LoVo (cell line): ENCODE measurements around the gene DUSP9.
A peak's percentile ranks its signal among the peaks of the same experiment; 100 is the strongest.

Experiments used
- DNase-seq: peaks from one replicate; pipeline ENCODE4 v3.0.0-alpha.2; 2016; ENCODE audit warnings: low spot score

DUSP9 gene

DNA sequence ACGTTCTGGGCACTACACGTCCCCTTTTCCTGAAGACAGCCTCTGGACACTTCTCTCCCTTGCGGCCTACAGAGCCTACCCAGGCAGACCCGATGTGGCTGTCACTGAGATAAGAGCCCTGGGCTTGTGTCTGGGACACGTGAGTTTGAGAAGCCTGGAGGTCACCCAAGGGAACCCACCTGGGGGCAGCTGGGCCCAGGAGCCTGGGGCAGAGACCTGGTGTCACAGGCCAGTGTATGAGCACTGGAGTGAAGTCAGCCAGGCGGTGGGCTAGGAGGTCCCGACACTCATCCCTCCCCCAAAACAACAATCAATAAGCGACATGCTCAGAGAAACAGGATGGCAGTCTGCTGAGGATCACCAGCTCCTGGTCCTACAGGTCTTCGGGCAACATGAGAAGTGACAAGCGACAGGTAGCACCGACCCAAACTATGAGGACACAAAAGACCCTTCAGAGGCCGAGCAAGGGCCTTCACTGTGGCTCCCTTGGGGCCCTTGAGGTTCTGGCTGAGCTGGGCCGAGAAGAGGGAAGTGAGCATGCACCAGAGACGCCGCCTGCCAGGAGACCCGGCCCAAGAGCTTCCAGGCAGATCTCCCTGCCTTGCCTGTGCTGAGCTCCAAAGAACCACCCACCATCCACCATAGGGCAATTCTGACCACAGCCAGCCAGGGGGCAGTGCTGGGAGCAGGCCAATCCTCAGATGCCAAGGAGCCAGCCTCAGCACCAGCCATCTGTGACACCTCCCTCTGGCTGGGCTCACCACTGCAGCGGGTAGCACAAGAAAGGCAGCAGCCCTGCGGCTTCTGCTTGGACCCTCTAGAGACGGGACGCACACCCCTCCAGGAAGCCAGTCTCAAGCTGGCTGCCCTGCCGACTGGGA is 11.0 kb upstream of the DUSP9 start:
- DNase-seq: no peak

DNA sequence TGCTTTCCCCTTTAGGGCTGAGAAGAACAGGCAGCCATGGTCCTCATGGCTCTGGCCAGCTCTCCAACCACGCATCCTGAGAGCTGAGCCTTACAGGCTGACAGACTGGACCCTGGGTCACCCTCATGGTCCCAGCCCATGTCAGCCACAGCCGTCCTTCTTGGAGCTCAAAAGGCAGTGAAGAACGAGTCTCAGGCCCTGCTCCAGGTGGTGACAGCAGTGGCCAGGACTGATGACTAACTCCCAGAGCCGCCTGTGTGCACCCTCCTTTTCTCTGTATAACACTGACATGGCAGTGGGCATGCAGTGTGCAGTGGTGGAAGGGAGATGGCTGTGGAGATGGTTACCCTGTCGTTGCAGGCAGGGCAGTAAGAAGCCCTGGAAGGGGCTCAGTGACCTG is 10.3 kb upstream of the DUSP9 start:
- DNase-seq: no peak

DNA sequence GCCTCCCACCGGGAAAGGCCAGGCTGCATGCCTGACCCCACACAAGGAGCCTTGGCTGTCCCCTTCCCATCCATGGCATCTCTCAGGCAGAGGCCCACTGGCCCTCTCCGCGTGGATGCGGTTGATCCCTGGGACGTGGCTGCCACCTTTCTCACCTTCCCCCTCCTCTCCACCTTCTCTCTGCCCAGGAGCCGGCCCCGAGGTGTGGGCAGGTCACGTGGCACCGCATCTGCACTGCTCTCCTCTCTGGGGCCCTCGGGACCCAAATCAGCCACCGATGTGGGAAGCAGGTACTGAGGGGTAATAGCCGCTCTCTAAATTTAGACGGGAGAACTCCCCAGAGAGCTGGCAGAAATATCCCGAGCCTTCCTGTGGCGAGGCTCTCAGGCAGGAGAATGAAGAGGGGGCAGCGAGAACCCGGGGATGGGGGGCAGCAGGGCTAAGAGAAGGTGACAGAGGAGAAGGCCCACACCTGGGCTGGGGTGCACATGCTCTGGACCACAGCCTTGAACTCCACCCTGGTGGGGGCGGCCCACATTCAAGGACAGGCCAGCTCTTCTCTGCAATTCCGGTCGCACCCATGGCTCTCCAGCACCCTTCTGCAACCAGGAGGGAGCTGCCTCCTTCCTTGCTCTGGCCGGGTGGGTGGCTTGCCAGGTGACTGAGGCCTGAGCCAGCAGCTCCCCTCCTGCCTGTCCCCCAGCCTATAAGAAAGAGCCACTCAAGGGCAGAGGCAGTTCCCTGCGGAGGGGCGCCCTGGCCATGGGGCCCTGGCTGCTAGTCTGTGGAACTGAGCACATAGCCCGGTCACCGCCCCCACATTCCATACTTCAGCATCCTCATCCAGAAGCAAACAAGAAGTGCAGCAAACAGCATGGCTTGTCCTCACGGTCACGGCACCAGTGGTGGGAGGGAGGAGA is 9.6 kb upstream of the DUSP9 start:
- DNase-seq: no peak

DNA sequence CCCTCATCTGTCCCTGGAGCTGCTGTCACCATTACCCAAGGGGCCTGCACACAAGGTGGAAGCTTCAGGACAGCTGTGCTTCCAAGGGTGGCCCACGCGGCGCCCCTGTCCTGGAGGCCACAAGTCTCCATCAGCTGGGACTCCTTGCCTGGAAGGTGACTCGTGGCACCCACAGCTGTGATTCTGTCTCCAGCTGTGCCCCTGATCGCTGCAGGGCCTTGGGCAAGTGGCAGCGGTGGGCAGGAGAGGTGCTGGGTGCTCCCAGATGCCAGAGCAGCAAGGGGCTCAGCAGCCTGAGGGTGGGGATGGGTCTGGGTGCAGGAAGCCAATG is 9.0 kb upstream of the DUSP9 start:
- no peak for DNase-seq

DNA sequence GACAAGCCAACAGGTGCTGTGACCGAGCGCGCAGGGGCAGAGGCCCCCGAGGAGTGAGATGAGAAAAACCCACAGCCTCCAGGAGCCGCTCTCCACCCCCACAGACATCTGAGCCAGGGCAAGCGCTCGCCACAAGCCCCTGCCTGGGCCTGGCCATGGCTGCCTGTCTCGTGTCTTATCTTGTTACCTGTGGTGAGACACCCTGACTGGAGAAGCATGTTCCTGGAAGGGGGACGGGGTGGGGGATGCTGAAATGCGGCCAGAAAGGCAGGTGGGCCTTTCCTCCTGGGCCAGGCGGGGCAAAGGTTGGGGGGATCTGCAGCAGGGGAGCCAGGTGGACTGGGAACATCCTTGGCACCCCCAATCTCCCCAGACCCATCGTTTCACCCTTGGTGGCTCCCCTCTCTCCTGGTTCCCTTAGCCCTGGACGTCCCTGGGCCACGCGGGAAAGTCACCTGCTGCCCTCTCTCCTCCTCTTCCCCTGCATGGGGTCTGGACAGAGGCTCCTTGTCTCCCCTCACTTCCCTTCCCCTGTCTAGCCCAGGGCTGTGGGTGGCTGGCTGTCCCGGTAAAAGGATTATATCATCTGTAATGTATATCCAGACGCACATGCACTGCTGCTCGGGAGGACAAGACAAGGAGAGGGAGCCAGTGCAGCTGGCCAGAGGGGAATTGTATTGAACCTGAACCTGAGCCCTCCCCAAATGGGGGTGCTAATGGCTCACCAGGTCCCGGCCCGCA is 8.4 kb upstream of the DUSP9 start:
- no peak for DNase-seq

DNA sequence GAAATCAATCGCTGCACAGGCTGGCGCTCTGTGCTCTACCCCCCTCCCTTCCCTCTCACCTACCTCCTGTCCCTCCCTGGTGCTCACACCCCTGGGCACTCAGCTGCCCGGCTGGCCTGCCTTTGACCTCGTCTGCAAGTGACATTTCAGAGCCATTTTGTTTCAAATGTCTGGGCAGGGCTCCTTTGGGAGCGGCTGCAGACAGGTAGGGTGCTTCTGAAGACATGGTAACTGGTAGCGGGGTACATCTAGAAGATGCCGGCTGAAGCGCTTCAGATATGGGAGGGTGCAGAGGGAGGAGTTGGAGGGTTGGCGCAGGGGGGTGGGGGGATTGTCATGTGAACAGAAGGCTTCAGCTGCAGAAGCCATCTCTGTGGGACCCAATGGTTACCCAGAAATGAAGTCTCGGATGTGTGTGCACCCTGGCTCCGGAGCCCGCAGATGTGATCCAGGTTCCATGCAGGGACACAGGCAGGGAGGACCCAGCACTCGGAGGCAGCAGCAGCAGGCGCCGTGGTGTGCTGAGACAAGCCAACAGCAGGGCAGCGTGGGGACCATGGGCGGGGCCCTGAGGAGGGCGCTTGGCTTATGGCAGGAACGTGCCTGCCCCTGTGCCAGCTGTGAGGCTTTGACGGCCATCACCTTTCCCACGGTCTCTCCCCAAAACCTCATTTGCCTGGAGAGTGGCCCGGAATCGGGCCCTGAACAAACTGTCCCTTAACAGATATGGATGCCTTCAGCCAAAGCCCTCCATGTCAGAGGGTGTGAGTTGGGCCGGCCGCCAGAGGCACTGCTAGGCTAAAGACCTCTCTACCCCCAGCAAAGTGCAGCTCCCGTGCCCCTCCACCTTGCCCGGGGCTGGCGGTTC is 7.6 kb upstream of the DUSP9 start:
- DNase-seq: no peak

DNA sequence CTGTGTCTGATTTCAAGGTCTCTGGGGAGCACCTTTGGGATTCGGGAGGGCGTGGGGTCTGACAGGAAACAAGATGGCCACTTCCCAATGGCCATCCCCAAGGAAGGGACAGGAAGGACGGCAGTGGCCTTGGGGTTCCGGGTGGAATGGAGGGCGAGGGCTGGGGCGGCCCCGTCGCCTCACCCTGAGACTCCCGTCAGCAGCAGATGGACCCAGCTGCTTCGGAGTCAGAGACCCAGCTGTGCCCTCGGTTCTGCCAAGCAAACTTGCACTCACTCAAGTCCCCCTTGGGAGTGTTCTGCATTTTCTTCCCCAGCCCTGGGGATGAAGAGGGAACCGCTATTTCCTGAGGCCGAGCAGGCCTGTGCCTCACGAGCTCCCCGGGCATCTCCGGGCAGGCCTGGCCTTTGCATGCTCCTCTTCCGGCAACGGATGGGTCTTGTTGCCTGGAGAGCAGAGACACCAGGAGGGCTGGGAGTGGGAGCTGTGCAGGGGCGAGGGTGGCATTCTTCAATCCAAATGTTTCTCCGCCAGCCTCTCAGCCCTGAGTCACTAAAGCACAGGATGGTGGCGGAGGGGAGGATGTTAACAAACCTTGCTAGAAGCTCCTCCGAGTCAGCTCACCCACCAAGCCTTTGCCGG is 6.8 kb upstream of the DUSP9 start:
- no peak for DNase-seq

DNA sequence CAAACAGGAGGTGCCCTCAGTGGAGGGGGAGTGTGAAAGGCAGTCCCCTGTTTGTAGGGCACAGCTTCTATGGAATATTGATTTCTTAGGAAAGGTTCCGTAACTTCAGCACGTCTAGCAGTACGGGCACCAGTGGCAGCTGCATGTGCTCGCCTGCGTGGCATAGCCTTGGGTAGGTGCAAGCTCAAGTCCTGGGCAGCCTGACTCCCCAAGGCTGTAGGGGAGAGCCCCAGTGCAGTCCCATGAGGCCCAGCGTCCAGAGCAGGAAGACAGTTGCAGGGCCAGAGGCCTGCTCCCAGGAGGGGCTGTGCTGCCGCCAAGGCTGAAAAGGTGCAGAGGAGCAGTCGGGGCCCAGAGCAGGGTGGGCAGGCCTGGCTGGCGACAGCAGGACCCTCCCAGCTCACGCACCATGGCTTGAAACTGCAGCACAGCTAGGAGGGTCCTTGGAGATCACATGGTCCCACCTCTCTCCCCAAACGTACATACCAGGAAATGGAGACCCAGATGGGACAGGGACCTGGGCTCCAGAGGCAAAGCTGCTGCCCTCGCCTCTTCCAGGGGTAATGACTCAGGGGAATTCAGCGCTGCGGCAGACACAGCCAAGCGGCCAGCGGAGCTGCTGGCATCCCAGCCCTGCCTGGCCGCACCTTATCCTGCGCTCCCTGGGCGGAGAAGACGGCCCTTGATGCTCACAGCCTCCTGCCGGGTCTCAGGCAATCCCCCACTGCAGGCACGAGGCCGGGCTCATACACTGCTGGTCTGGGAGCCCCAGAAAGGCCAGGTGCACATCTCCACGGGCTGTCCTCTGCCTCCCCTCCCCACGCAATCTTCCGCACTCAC is 6.0 kb upstream of the DUSP9 start:
- no peak for DNase-seq

DNA sequence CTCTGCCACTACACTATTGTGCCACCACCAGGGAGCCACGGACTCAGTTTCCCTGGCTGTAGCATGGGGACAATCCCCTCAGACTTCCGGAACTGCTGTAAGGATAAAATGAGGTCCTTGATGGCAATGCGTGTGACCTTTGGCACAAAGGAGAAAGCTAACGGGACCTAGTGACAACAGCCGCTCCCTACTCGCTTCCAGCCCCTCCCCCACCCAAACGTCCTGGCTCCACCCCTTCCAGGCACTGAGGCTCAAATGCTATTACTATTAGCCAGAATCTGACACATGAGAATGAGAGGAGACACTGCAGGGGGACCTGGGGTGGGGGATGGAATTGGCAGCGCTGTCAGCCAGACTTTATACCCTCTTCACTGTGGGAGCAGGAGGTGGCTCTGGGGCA is 5.4 kb upstream of the DUSP9 start:
- DNase-seq: no peak

DNA sequence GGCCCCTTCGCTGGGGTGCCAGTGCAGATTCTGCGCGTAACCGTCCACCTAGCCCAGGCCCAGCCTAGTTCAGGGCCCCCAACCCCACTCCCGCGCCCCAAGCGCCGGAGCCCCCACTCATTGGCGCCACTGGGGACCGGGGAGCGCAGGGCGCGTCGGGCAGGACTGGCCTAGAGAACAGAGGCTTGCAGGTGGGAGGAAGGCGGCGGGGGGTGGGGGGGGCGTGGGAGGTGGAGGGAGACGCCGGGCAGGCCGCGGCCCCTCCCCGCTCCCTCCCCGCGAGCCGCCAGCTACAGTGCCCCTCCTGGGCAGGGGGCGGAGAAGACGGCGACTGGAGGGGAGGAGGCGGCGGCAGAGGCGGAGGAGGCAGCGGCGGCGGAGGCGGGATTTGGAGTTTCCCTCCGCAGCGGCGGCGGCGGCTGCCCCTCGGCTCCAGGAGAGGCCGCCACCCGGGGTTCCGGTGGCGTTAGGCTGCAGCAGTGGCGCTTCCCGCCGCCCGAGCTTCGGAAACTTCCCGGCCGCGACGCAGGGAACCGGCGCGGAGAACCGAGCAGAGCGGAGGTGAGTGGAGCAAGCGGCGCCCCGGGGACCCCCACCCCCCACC is 4.8 kb upstream of the DUSP9 start:
- no peak for DNase-seq

DNA sequence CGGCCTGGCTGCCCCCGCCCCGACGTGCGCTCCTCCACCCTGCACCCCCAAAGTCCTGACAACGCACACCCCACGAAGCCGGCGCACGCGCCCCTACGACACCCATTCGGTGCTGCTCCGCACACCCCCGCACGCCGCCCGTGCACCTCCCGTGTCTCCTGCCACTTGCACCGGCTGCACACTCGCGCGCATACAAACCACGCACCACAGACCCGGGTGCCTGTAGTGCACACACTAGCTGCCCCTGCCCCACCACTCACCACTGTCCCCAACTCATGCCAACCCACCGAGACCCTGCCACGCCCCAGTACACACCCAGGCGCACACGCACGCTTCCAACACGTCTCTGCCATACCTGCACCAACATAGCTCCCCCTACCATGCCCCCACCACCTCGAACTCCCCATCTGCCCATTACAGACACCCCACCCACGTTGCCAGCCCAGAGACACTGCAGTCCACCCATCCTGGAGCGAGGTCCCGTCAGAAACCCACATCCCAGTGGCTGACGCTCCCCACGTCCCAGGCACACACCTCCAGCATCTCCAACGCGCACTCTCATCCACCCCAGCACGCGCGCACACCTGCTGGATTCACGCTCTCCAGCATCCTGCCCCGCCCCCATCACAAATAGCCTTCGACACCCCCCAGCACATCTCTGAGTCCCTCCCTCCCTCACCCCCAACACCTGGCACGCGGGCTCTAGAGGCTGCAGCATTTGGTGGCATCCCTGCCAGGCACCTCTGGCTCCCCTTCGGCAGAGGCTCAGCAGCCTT is 4.2 kb upstream of the DUSP9 start:
- DNase-seq: no peak

DNA sequence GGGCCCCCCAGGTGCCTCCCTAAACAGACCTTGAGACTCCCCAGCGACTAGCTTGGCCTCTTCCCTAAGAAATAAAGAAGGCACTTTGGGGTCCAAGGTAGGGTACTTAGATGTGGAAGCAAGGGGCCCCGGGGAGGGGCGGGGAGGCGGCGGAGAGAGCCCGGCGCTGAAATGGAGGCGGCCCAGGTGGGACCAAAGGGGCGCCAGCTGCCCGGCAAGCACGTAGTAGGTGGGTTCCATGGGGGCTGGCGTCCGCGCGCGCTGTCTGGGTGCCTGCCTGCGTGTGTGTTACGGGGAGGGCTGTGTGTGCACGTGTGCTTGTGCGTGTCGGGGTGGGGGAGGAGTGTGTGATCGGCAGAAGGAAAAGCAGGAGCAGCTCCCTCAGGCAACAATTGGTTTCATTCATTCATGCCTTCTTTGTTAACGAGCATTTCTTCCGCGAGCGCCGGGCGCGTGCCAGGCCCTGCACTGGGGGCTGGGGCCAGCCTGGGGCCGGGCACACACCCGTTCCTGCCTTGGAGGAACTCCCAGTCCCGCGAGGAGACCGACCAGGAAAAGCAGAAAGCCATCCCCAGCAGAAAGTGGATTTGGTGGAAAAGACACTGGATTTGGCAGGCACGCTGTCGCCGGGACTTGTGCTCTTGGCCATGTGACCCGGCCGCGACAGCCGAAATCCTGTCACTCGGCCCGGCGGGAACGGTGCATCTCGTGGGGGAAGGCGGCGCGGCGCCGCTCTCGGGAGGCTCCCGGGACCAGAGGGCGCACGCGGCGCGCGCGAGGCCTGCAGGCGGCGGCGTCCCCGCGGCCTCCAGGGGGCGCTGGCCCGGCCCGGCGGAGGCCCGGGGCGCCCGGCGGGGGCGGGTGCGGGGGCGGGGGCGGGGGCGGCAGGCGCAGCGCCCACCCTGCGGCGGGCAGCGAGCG is 3.3 kb upstream of the DUSP9 start:
- peak; percentile 19 for DNase-seq

DNA sequence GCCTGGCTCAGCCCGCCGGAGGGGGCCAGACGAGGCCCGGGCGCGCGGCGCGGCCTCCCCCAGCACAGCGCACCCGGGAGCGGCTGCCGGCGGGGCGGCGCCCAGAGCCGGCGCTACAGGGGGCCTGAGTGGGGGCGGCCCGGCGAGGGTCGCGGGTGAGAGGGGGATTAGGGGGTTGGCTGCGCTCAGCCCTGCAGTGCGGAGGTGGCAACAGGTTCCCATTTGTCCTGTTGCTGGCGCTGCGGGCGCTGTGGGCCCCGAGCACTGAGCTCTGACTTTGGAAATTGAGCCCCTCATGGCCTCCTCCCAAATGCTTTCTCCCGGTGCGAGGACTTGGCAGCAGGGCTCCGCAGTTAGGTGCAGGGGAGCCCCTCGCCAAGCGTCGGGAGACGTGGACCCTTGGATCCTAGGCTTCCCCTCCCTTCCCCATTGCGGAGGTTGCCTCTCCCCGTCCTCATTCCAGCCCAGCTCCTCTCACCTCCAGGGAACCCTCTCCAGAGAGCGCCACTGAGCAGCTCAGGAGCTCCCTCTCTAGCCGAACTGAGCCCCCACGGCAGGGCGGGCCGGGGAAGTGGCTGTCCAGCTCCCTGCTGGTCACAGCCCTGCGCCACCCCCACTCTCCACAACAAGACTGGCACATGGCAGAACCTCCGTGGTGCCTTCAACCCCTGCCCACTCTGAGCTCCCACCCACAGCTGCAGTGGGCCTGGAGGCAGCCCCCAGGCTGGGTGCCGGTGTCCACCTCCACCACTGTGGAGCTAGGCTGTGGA is 2.5 kb upstream of the DUSP9 start:
- no peak for DNase-seq

DNA sequence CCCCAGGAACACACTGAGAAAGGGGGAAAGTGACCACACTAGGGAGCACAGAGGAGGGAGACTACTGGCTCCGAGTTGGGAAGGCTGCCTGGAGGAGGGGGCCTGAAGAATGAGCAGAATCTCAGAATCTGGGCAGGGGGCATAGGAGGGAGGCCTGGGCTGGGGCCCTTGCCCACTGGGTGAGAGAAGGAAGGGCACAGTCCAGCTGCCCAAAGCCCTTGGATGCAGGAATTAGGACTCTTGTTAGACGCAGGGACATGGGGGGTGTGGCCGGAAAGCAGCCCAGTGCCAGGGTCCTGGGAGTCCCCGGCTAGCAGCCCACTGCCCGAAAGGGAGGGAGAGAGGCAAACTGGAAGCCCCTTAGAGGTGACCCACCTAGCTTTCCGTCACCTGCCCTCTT is 1.9 kb upstream of the DUSP9 start:
- DNase-seq: no peak

DNA sequence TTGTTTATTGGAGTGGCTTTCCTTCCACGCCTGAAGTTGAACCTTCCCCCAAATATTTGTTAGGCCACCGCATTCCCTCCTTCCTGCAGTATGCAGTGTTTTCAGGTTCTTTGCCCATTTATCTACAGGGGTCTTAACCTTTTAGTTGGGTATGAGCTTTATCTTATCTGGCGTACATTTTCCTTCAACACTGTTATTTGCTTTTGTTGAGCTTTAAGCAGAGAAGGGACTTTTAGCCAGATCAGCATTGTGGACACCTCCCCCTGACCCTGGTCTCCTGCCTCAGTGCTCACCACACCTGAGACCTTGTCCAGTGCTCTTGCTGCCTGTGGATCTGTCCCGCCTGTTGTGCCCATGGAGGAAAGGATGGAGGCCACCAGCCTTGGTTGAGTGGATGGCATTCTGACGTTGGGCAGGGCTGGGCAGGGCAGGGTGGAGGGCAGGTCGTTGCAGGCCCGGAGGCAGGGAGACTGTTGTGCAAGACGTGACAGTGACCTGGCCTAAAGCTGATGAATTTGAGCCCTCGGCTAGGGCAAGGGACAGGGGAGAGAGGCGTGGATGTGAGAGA is 998 bp upstream of the DUSP9 start:
- no peak for DNase-seq

DNA sequence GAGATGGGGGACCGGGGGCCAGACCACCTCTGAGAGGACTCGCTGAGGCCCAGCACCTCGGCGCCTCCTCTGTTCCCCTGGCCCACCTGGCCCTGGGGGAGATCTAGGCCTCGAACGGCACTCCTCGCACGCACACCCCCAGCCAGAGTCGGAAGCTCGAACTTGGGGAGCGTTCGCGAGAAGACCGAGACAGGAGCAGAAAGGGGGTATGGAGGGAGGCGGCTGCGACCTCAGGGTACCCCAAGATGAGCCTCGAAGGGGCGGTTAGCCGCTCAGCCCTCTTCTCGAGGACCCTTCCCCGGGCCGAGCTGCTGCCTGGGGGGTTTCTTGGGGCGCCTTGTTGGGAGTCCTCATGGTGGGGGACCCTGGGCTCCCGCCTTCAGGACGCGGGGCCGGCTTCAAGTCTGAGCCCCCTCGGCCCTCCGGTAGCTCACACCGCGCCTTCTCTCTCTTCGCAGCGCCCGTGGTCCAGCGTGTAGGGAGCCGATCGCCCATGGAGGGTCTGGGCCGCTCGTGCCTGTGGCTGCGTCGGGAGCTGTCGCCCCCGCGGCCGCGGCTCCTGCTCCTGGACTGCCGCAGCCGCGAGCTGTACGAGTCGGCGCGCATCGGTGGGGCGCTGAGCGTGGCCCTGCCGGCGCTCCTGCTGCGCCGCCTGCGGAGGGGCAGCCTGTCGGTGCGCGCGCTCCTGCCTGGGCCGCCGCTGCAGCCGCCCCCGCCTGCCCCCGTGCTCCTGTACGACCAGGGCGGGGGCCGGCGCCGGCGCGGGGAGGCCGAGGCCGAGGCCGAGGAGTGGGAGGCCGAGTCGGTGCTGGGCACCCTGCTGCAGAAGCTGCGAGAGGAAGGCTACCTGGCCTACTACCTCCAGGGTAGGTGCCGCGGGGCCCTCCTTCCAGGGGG is 706 bp downstream of the DUSP9 start:
- DNase-seq: no peak
